ENCODE data around the gene TTC5.
"Not testable (repeated sequence)": the region's sequence is repeated elsewhere in the genome, so short reads cannot be mapped to it uniquely, and the experiment has no call there.

Gene TTC5, protein sequence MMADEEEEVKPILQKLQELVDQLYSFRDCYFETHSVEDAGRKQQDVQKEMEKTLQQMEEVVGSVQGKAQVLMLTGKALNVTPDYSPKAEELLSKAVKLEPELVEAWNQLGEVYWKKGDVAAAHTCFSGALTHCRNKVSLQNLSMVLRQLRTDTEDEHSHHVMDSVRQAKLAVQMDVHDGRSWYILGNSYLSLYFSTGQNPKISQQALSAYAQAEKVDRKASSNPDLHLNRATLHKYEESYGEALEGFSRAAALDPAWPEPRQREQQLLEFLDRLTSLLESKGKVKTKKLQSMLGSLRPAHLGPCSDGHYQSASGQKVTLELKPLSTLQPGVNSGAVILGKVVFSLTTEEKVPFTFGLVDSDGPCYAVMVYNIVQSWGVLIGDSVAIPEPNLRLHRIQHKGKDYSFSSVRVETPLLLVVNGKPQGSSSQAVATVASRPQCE

DNA sequence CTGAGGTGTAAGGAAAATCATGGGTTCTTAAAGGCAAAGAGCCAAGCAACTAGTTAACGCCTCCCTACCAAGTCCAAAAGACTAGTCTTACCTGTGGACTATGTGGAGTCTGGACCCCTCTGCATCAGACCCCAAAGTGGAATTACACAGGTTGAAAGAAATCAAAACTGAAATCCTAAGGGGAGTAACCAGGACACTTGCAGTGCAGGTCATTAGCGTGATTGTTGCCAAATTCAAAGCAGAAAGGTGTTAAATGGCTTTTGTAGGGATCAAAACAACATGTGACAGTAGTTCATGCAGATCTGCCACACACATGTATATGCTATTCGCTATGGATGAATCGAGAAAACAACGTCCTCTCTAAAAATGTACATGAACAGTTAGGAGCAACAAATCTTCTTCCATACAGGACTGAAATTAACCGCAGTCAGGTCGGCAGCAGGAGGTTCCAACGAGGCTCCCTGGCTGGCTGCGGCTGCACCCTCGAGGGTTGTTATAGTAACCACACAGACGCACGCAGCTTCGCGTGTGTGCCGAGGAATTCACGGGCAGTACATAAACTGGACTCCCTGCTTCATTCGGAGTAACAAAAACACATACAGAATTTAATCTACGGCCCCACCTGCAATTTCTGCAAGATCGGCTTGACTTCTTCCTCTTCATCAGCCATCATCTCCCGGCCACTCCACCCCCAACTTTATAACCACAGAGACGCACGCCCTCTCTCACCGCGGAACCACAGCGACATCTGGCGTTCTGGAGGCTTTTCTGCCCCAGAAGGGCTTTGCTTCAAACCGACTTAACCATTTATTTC is at the start of gene TTC5:
TTC5 (minus strand) TSS at position 687 of the 814 bp plus-strand sequence; CDS start at position 673, 14 bp downstream.
- peak; percentile 71 for DNase-seq

DNA sequence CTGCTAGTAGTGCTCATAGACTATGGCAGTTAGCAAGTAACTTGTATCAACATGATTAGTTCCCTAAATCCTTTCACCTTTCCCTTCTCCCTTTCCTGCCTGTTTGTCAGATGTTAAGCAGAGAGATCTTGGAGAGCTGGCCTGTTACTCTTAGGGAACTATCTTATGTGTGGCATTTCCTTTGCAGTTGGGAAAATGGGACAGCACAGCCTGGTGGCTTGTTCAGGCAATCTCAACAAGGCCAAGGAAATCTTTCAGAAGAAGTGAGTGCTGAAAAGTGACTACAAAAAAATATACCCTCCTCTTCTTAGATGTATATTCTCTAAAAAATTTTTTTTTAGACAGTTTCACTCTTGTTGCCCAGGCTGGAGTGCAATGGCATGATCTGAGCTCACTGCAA is 45.1 kb upstream of the TTC5 start:
- no peak for DNase-seq

DNA sequence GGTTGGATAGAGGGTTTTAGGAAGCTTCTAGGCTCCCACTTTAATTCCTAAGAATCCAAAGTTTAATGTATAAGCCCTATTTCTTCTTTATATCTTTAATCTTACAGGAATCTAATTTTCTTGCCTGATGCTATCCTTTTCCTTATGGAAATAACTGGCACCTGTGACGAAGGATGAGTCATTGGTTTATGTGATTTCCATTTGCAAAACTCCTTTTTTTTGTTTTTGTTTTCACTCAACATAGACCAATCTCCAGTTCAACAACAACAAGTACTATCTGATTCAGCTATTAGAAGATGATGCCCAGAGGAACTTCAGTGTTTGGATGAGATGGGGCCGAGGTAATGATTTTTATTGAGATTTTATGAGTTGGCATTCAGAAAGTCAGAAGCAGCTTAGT is 44.5 kb upstream of the TTC5 start:
- DNase-seq = no peak

DNA sequence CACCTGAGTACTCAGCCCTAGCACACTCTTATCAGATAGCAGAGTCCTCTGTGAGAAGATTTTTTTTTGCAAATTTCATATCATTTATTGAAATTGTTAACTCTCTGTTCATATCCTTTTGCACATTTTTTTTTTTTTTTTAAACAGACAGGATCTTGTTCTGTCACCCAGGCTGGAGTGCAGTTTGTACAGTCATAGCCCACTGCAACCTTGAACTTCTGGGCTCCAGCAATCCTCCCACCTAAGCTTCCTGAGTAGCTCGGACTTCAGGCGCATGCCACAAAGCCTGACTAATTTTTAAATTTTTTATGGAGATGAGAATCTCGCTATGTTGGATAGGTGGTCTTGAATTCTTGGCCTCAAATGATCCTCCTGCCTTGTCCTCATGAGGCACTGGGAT is 42.0 kb upstream of the TTC5 start:
- no peak for DNase-seq

DNA sequence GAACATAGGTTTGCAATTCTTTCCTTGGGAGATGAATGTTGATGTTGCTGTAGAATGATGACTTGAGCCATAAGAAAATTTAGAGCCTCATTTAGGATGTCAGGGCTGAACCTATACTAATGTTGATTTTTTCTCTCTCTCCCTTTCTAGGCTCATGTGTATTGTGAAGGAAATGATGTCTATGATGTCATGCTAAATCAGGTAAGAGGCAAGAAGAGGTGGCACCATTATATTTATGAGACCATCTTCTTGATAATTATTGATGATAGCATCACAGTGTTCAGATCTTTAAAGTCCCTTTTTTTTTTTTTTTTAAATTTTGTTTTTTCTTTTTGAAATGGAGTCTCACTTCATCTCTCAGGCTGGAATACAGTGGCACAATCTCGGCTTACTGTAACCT is 41.0 kb upstream of the TTC5 start:
- no peak for DNase-seq

DNA sequence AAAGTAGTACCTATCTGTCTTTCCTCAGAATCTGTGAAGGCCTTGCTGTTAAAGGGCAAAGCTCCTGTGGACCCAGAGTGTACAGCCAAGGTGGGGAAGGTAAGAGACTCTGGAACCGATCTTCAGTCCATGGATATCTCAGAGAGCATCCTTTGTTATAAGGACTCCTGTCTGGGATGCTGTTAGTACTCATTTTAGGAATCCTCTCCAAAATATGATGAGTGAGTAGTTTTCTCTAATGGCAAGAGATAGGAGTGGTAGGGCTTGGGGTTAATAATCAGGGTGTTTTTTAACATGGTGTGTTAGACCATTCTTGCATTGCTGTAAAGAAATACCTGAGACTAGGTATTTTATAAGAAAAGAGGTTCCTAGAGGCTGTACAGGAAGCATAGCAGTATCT is 39.6 kb upstream of the TTC5 start:
- no peak for DNase-seq

DNA sequence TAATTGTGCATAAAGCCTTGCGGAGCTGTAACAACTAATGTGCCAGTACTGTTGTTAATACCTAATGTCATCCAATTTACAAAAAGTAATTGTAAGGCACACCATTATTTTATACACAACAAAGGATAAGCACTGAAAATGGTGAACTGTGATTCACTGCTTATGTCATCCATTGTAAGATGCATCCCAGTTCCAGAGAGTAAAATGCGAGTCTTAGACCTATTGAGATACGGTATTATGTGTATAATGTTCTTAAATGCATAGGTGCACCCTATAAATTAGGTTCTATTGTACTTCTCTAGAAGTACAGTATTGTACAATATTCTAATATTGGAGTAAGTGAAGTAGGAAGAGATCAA is 38.1 kb upstream of the TTC5 start:
- DNase-seq = no peak

DNA sequence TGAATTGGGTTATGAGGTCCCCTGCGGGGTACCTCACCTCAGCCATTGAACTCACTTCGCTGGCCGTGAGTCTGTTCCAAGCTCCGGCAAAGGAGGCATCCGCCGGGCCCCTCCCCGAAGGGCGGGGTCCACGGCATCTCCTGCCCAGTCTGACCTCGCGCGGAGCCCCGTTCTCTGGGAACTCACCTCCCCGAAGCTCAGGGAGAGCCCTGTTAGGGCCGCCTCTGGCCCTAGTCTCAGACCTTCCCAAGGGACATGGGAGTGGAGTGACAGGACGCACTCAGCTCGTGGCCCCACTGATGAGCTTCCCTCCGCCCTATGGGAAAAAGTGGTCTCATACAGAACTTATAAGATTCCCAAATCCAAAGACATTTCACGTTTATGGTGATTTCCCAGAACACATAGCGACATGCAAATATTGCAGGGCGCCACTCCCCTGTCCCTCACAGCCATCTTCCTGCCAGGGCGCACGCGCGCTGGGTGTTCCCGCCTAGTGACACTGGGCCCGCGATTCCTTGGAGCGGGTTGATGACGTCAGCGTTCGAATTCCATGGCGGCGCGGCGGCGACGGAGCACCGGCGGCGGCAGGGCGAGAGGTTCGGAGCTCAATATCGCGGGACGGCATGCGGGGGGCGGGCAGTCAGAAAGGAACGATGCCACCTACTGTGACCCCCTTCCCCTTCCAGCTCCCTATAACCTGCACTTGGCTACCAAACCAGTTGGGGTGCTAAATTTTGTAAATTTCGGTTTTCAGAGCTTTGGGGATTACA is 37.5 kb upstream of the TTC5 start, which contains the start of gene PARP2:
PARP2 (plus strand) TSS at position 544 of the 770 bp plus-strand sequence; CDS start at position 551, 7 bp downstream.
- peak; percentile 100 for DNase-seq

DNA sequence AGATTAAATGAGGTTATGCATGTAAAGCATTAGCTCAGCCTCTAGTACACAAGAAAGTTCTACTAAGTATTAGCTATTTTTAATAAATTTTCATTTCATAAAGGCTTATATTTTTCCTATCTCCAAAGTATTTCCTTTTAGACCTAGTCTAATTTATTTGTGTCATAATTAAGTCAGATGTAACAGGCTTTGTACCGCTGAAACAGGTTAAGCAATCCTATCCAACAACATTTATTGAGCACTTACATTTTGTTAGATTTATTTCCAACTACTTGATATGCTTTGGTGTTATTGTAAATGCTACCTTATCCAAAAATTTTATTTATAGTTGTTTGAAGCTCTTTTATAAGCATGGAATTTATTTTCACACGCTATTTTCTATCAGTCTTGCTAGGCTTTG is 35.9 kb upstream of the TTC5 start:
- no peak for DNase-seq

DNA sequence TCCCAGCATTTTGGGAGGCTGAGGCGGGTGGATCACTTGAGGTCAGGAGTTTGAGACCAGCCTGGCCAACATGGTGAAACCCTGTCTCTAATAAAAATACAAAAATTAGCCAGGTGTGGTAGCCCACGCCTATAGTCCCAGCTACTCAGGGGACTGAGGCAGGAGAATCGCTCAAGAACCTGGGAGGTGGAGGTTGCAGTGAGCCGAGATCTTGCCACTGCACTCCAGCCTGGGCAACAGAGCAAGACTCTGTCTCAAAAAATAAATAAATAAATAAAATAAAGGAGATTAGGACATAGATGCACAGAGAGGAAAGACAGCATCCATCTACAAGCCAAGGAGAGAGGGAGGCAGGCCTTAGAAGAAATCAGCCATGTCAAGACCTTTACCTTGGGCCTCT is 35.3 kb upstream of the TTC5 start:
- DNase-seq = not testable (repeated sequence)

DNA sequence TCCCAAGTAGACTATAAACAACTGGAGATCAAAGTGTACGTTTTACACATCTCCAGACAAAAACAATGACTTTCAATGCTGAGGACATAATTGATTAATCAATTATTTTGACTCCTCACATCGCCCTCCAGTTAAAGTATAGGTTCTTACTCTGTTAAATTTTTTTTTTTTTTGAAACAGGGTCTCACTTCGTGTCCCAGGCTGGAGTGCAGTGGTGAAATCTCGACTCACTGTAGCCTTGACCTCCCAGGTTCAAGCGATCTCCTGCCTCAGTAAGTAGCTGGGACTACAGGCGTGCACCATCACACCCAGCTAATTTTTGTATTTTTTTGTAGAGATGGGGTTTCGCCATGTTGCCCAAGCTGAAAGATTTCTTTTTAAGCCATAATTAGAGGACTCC is 28.3 kb upstream of the TTC5 start:
- no peak for DNase-seq

DNA sequence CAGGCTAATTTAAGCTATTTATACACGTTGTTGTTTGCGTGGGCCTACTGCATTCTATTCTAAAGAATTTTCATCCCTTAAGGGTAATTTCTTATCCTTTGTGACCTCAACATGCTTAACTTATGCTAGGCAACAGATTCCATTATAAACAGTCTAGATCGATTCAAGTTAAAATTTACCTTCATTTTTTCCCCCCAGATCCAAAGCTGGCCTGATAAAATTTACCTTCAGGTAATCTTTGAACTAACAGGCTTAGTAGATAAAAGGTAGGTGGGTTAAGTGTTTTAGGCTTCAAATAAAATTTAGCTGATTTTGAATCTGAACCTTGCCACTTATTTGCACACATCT is 27.7 kb upstream of the TTC5 start:
- no peak for DNase-seq

DNA sequence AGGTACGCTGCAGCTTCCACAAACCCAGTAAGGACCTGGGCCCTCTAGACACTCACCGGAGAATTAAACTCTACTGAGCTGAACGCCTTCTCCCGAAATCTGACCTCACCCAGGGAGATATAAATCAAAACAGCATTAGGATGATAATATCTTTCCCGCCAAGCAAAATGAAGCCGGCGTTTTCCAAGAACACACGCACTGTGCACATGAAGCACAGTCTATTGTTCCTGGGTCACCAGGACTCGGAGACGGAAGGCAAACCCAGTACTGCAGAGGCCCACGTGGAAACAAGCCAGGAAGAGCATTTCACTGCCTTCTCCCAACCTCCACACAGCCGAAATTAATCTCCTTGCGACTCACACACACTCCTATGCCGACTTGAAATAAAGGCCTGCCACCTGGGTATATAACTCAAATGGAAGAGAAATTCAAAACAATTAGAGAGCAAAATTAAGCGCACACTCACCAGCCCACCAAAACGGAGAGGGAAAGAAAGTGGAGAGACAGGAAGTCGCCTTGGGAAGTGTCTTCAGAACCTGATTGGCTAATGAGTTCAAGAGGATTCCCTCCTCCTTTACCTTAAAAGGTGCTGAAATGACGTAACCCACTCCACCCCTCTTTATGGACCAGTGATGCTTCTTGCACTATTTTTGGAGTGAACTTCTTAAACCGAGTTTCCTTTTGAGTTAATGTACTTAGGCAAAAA is 27.2 kb upstream of the TTC5 start, which contains the start of gene CCNB1IP1:
CCNB1IP1 (minus strand) TSS at position 492 of the 706 bp plus-strand sequence. CDS start 16,756 bp downstream, outside the sequence.
- peak; percentile 83 for DNase-seq

DNA sequence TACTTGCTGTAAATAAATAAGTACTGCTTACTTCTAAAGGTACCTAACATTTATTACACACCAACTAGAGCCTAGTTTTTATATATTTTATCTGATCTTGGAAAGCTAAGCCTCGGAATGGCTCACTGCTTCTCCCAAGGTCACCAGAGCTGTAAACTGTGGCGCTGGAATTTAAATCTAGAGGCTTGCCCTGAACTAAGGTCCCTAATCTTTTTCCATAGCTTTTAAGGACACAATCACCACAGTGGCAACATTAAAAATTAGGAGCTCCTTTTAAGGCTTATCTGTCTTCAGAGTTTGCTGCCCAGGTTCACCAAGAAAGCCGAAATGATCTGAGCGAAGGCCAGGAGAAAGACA is 26.7 kb upstream of the TTC5 start:
- no peak for DNase-seq

DNA sequence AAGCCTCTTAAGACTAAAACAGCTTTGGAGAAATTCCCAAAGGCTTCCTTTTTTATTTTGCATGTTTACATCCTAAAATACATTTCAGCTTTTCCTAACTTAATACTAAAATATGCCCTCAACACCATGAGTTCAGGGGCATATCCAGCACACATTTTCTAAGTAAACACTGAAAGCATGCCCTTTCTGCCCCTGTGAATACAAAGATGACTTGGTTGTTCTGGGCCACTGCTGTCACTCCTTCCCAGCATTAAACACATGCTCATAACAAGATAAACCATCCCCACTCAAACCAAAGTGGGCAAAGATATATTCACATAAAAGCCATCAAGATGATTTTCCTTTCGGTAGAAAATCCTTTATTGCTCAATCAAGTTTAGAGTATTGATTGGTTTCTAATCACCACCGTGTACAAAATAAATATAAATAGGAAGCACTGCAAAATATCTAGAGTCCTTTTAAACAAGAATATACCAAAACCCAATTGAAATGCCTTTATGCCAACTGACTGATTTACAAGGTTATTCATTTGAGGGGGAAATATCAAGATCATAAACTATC is 25.4 kb upstream of the TTC5 start:
- DNase-seq = no peak

DNA sequence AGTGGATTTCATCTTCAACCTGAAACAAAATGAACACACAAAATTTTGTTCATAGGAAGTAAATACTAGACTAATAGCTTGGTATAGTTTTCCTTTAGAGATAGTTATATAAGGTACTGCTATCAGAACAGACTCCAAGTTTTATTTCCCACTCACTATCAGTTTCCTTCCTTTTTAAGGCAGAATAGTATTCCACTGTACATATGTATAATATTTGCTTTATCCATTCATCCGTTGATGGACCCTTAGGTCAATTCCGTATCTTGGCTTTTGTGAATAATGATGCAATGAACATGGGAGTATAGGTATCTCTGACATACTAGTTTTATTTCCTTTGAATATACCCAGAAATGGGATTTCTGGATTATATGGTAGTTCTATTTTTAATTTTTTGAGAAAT is 23.6 kb upstream of the TTC5 start:
- DNase-seq = no peak

DNA sequence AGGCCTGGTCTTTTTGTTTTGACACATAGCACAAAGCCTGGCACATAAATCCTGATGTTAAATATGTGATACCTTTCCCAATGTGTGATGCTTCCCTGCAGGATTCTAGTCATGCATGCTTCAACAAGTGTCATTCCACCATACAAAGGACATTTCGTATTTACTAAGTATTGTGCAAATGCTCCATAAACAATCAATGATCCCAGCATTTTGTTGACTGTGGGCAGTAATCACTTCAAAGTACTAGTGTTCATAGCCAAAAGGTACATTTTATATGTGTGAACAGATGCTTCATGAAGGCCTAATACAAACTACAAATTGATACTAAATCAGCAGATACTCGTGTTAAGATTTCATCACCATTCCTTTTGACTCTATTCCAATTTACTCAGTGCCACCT is 23.0 kb upstream of the TTC5 start:
- DNase-seq = no peak

DNA sequence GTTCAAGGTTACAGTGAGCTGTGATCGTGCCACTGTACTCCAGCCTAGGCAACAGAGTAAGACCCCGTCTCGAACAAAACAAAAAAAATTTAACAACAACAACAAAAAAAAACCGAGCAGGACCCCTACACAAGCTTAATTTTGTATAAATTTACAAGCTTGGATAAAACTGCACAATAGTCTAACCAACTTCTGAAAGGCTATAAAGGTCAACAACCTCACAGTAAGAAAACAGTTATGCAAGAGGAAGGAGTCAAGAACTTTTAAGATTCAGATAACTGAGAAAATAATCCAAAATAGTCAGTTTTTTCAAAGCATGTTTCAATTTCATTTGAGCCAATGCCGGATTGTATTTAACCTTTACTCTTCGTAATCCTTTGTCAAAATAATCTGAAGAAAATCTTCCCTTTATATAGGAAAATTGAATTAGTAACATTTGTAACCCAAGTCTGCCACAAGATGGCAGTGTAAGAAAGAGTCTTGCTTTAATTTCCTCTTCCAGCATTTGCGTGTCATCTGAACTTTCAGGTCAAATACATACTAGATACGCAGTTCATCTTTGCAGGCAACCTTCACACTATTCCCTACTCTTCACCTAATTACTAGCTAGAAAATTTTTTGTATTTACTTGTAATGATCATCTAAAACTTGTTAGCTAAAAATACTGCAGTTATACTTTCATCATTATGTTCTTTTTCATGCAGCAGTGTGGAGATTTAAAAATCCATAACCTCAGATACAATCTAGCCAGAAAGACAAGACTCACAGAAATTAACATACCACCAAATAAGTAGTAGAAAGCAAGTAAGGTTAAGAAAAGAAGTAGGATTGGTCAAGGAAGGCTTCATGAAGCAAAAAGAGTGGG is 21.5 kb upstream of the TTC5 start:
- peak; percentile 49 for DNase-seq

DNA sequence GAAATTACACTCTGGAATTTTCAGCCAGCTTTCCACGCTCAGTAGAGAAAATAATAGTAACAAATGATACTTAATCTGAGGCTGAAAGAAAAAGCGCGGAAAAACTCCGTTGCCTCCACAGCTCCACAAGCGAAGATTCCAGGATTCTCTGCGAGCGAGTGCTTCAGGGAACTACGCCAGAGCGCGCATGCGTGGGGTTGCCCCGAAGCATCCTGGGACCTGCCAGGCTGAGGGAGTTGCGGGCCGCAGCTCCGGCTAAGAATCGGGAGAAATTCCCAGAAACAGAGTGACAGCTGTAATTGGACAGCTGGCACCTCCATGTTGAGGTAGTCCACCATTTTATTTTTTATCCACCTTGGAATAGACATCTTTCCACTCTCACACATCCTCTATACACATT is 12.0 kb upstream of the TTC5 start:
- no peak for DNase-seq

DNA sequence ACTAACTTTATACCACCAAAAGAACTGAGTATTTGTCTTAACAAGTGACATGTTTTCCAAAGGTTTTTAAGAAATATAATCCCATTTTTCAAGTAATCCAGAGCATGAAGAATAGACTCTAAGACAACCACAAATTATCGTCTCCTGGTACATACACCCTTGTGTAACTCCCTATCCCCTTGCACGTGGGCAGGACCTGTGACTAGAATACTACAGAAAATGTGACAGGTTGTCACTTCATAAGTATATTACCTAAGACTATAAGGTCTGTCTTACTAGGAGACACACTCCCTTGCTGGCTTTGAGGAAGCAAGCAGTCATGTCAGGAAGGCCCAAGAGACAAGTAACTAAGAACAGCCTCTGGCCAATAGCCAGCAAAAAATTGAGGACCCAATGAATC is 8.3 kb upstream of the TTC5 start:
- DNase-seq = no peak

DNA sequence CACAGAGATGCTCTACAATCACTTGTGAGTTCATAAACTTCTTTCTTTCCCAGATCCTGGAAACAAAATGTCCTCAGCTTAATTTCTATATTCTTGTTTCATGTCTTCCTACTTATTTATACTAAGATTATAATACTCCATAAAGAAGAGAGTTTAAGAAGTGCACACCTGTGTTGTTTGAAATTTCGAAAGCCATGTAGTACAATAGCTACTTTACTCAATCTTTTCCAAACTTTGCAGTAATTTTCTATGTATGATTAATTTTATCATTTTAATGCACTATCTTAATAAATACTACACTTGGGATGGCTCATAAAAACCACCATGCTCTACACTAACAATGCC is 300 bp upstream of the TTC5 start:
- DNase-seq = no peak
